Measurements from ENCODE around the gene SUN5.

DNA sequence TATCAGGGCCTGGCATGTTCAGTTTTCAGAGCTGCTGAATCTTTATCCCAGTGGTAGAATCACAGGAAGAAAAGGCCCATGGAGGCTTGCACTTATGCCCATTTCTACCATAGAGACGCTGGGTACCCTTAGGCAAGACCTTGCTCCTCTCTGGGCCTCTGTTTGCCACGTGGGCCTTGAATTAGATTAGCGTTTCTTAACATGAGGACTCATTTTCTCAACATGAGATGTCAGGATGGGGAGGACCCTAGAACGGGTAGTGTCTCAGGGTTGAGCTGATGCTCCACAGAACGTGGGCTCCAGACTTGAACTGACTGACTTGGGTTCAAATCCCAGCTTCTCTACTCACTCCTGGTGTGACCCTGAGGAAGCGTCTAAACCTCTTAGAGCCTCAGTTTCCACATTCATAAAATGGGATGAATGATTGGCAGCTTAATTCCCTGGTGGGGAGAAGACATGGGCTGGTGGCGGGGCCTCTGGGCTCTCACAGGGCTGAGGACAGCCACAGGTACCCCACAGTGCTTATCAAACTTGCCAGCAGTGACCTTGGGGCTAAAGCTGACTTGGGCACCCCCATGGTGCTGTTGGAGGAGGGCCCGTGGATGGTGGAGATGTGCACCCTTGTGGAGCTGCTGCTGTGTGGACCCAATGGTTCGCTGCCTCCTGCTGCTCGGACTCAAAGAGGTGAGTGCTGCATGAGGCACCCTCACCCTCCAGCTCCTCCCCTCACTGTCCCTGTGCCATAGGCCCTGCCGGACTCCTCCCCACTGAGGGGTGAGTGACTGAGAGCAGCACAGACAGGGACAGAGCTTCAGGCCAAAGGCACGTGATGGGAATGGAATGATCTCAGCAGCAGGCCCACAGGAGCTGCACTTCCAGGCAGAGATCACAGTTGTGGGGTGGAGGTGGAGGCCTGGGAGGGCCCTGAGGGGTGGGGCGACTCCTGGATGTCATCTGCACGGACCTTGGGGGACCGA, 28.2 kb downstream of the SUN5 start:
- TF ChIP-seq, protein P1, sequence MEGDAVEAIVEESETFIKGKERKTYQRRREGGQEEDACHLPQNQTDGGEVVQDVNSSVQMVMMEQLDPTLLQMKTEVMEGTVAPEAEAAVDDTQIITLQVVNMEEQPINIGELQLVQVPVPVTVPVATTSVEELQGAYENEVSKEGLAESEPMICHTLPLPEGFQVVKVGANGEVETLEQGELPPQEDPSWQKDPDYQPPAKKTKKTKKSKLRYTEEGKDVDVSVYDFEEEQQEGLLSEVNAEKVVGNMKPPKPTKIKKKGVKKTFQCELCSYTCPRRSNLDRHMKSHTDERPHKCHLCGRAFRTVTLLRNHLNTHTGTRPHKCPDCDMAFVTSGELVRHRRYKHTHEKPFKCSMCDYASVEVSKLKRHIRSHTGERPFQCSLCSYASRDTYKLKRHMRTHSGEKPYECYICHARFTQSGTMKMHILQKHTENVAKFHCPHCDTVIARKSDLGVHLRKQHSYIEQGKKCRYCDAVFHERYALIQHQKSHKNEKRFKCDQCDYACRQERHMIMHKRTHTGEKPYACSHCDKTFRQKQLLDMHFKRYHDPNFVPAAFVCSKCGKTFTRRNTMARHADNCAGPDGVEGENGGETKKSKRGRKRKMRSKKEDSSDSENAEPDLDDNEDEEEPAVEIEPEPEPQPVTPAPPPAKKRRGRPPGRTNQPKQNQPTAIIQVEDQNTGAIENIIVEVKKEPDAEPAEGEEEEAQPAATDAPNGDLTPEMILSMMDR (IDR thresholded peaks at IDR 0.05) = no peak
- no peak for TF ChIP-seq POLR2A (IDR thresholded peaks at IDR 0.05)

Measured in testis (tissue), 2 donors.